BE2C (cell line): ENCODE results near the gene SLC8A1.

Experiments
- DNase-seq: peaks from one replicate; pipeline ENCODE4 v3.0.0-alpha.2; 2020
- H3K27me3 ChIP-seq: fragments of 250-450 bp; sonication (Bioruptor Pico); 2 replicates; pipeline ENCODE4 v1.5.1; 2020; ENCODE audit warnings: mild to moderate bottlenecking
- H3K36me3 ChIP-seq: fragments of 250-450 bp; sonication (Bioruptor Pico); 2 replicates; pipeline ENCODE4 v1.5.1; 2020; ENCODE audit warnings: mild to moderate bottlenecking
- H3K4me1 ChIP-seq: fragments of 250-450 bp; sonication (Bioruptor Pico); 2 replicates; pipeline ENCODE4 v1.5.1; 2020
- H3K4me3 ChIP-seq: 2 replicates; pipeline ENCODE4 v1.5.1; 2011; ENCODE audit warnings: low read depth, low read length
- H3K9me3 ChIP-seq: fragments of 250-450 bp; sonication (Bioruptor Pico); 2 replicates; pipeline ENCODE4 v1.5.1; 2020
- TF ChIP-seq, protein P1 (sequence below): IDR thresholded peaks from 2 replicates; pipeline ENCODE4 v1.5.1; 2012; ENCODE audit warnings: mild to moderate bottlenecking, low read depth, low read length

SLC8A1 gene

DNA sequence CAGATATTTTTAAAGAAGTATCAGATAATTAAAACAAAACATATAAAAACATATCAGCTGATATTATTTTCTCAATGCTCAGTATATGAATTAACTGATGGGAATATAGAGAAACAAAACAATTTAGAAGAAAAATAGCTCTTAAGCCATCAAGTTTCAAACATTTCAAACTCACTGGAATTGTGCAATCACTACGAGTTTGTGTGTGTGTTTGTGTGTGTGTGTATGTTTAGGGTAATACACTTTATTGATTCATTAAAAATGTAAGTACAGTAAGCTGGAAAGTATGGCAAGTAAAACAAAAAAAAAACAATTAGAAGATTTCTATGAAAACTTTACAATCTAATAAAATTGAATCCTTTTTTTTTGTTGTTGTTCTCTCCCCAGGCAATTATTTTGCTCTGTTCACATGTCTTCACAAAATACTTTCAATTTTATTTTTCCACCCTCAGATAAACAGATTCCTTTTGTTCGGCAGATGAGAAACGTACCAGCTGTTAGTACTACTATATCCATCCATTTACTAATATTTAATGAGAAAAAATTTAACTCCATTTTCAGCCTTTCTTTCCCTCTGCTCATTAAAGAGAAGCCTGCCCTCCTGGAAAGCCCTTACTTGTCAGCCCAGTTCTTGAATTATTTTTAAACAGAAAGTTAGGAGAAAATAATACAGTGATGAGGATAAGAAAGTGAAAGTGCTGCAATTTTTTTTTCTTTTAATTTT is 87.6 kb downstream of the SLC8A1 start:
- Histone ChIP-seq H3K27me3 (no peaks in the 10 kb centered on the region), H3K4me3 (0 out of 2 replicates have a peak overlapping the region, but pooled peaks have one; percentile 7), H3K4me1 (peaks cover 5% of the 10 kb centered on the region; the same call in 1 of the 2 replicates), H3K9me3 (no peaks in the 10 kb centered on the region), H3K36me3 (no peaks in the 10 kb centered on the region)
- no peak for DNase-seq
- TF ChIP-seq, protein P1, sequence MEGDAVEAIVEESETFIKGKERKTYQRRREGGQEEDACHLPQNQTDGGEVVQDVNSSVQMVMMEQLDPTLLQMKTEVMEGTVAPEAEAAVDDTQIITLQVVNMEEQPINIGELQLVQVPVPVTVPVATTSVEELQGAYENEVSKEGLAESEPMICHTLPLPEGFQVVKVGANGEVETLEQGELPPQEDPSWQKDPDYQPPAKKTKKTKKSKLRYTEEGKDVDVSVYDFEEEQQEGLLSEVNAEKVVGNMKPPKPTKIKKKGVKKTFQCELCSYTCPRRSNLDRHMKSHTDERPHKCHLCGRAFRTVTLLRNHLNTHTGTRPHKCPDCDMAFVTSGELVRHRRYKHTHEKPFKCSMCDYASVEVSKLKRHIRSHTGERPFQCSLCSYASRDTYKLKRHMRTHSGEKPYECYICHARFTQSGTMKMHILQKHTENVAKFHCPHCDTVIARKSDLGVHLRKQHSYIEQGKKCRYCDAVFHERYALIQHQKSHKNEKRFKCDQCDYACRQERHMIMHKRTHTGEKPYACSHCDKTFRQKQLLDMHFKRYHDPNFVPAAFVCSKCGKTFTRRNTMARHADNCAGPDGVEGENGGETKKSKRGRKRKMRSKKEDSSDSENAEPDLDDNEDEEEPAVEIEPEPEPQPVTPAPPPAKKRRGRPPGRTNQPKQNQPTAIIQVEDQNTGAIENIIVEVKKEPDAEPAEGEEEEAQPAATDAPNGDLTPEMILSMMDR, result no peak

DNA sequence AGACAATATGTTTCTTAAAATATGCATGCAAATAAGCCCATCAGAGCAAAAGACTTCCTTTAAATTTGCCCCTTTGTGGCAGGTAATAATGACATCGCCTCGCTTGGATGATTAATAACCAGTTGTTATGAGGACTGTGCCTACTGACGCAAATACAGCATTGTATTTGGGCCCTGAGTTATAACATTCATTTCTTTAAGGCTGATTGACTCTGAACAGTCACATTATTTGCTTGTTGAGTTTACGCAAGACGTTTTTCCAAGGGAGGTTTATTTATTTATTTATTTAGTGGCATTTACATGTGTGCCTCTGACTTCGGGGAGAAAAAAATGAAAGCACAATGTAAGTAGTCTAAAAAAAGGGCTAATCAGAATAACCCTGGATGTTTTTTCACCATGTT is 88.3 kb downstream of the SLC8A1 start:
- peaks cover 5% of the 10 kb centered on the region; the same call in 1 of the 2 replicates for H3K4me1 ChIP-seq
- no peak overlapping the region for H3K4me3 ChIP-seq
- no peaks in the 10 kb centered on the region for H3K36me3 ChIP-seq
- TF ChIP-seq, protein P1, result no peak
- no peaks in the 10 kb centered on the region for H3K27me3 ChIP-seq
- no peaks in the 10 kb centered on the region for H3K9me3 ChIP-seq
- no peak for DNase-seq

DNA sequence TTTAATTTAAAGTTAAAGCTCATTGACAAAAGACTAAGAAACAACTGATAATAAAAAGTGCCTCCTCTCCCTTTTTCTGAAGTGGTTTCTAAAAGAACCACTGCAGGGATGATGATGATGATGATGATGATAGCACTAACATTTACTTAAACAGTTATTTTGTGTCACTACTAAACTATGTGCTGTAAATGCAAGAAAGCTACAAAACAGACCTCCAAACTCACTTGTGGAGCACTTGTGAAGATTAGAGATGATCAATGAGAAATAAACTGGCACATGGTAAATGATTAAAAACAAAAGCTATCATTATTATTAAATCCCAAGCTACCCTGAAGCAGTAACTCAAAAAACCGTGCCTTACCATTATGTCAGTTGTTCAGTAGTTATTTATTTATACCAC is 88.7 kb downstream of the SLC8A1 start:
- TF ChIP-seq, protein P1, result no peak
- H3K4me3 ChIP-seq, result no peak overlapping the region
- peaks cover 5% of the 10 kb centered on the region; the same call in 1 of the 2 replicates for H3K4me1 ChIP-seq
- no peaks in the 10 kb centered on the region for H3K27me3 ChIP-seq
- no peaks in the 10 kb centered on the region for H3K9me3 ChIP-seq
- no peak for DNase-seq
- H3K36me3 ChIP-seq, result no peaks in the 10 kb centered on the region

DNA sequence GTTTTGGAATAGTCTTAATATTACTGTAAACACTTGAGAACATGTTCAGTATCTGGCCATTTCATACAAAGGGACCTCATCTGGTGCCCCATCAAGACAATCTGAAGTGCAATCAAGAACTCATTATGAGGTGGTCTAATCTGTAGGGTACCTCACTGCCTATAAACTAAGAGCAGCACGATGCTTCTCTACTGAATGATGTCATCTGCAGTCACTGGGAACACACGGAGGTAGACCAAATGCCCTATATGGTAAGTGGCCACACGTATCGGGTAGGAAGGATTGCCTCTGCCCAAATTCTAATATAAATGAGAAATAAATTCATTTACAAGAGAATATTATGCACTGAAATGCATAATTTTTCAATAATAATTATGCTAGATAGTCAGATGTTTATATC is 90.4 kb downstream of the SLC8A1 start:
- DNase-seq, result no peak
- Histone ChIP-seq H3K36me3 (no peaks in the 10 kb centered on the region), H3K4me3 (no peak overlapping the region), H3K27me3 (no peaks in the 10 kb centered on the region), H3K9me3 (no peaks in the 10 kb centered on the region), H3K4me1 (peaks cover 5% of the 10 kb centered on the region; the same call in 1 of the 2 replicates)
- TF ChIP-seq, protein P1, result no peak

DNA sequence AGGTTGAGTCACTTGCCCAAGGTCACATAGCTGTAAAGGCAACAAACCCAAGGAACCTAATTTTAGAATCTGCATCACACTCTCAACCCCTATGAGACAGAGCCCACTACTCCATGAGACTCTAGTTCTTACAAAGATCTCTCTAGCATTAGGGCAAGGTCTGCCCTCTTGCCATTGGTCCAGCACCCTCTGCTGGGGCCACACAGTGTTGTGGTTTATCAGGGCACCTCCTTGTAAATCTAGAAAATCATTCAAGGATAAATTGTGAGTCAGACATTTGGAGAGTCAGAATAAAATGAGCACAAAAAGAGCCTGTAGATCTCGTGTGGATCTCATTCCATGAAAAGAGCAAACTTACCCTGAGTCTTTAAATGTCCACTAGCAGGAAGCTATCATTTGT is 91.2 kb downstream of the SLC8A1 start:
- H3K27me3 ChIP-seq, result no peaks in the 10 kb centered on the region
- TF ChIP-seq, protein P1, result no peak
- no peaks in the 10 kb centered on the region for H3K9me3 ChIP-seq
- H3K4me3 ChIP-seq, result no peak overlapping the region
- no peaks in the 10 kb centered on the region for H3K36me3 ChIP-seq
- peaks cover 5% of the 10 kb centered on the region; the same call in 1 of the 2 replicates for H3K4me1 ChIP-seq
- DNase-seq, result no peak

DNA sequence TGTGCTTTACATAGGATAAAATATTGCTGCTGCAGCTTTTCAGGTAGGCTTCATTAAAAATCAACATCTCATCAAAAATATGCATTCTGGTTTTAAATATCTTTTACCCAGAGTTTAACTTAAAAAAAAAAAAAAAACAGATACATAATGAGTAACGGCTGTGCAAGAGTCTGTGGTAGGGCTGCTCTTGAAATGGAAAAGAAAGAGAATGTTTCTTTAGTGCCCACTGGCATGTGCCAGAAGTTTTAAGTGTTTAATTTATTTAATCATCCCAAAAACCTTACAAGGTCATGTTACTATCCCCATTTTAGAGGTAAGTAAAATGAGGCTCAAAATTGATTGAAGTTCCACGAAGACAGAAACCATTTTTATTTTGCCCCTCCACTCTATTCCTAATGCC is 92.1 kb downstream of the SLC8A1 start:
- TF ChIP-seq, protein P1, result no peak
- peaks cover 5% of the 10 kb centered on the region; the same call in 1 of the 2 replicates for H3K4me1 ChIP-seq

More for the DNA sequence above, 92.1 kb downstream of the SLC8A1 start:
- H3K9me3 ChIP-seq, result no peaks in the 10 kb centered on the region
- no peak for DNase-seq
- H3K4me3 ChIP-seq, result no peak overlapping the region
- no peaks in the 10 kb centered on the region for H3K27me3 ChIP-seq
- H3K36me3 ChIP-seq, result no peaks in the 10 kb centered on the region
